ENCODE results near the gene LMO4.
A peak's percentile ranks its signal among the peaks of the same experiment; 100 is the strongest.

LMO4 gene

GRCh38 chr1:87328272-87329050 is at the start of gene LMO4:
Gene LMO4, plus strand, starts transcription at chr1:87328880. Its CDS starts 3,136 bp downstream, at chr1:87332016.
- peak; percentile 98 for DNase-seq

GRCh38 chr1:87279536-87279875 is 49.2 kb upstream of the LMO4 start:
- DNase-seq, result no peak

- DNase-seq, result no peak
Observed at GRCh38 chr1:87279966-87280535, 48.6 kb upstream of the LMO4 start.

GRCh38 chr1:87284456-87285240 is 44.0 kb upstream of the LMO4 start:
- peak; percentile 56 for DNase-seq

GRCh38 chr1:87291107-87291506 is 37.6 kb upstream of the LMO4 start:
- peak; percentile 51 for DNase-seq

- peak; percentile 35 for DNase-seq
Observed at GRCh38 chr1:87292684-87293493, 35.8 kb upstream of the LMO4 start.

- DNase-seq, result no peak
Observed at GRCh38 chr1:87294633-87295032, 34.0 kb upstream of the LMO4 start.

- DNase-seq, result no peak
Observed at GRCh38 chr1:87295445-87296110, 33.1 kb upstream of the LMO4 start.

GRCh38 chr1:87296206-87296605 is 32.5 kb upstream of the LMO4 start:
- DNase-seq, result no peak

GRCh38 chr1:87299661-87300060 is 29.0 kb upstream of the LMO4 start:
- no peak for DNase-seq

GRCh38 chr1:87300628-87301027 is 28.1 kb upstream of the LMO4 start:
- DNase-seq, result no peak

GRCh38 chr1:87305151-87305550 is 23.5 kb upstream of the LMO4 start:
- DNase-seq, result no peak

- no peak for DNase-seq
Observed at GRCh38 chr1:87305762-87306161, 22.9 kb upstream of the LMO4 start.

- DNase-seq, result no peak
Observed at GRCh38 chr1:87307306-87307705, 21.4 kb upstream of the LMO4 start.

- DNase-seq, result no peak
Observed at GRCh38 chr1:87307931-87308330, 20.7 kb upstream of the LMO4 start.

- DNase-seq, result no peak
Observed at GRCh38 chr1:87314091-87314490, 14.6 kb upstream of the LMO4 start.

GRCh38 chr1:87318056-87318650 is 10.5 kb upstream of the LMO4 start:
- no peak for DNase-seq

GRCh38 chr1:87318806-87319205 is 9.9 kb upstream of the LMO4 start:
- DNase-seq, result no peak

GRCh38 chr1:87325982-87326738 is 2.5 kb upstream of the LMO4 start:
- DNase-seq, result peak; percentile 40

- DNase-seq, result no peak
Observed at GRCh38 chr1:87327376-87328271, 1.1 kb upstream of the LMO4 start.

All from NCI-H226 (cell line).